Lower leg skin (tissue), 4 donors: ENCODE measurements around the gene UNC119. TPM values are rescaled to one million over a fixed set of nuclear protein-coding genes. Genes with fewer than 3 reads are reported as not detected.
"Not testable (repeated sequence)": the region's sequence is repeated elsewhere in the genome, so short reads cannot be mapped to it uniquely, and the experiment has no call there.

Experiments used
- DNase-seq, 2 donors: peaks; one replicate each; pipeline ENCODE4 v3.0.0-alpha.2; 2019; ENCODE audit warnings: low spot score in 2 of 2
- H3K4me3 ChIP-seq: fragments of 200-600 bp; sonication (generic); 2 replicates; pipeline ENCODE4 v1.5.1; 2017; ENCODE audit warnings: mild to moderate bottlenecking, low read depth; ENCODE audit not compliant: poor library complexity, severe bottlenecking
- POLR2A ChIP-seq, 2 donors: fragments of 450-650 bp; IDR thresholded peaks; one replicate each; pipeline ENCODE4 v1.6.1; 2016 to 2017; ENCODE audit warnings: antibody characterized with exemption in 2 of 2, mild to moderate bottlenecking in 1 of 2, moderate library complexity in 1 of 2
- WGBS, 2 donors: methylation state at CpG; one replicate each; pipeline ENCODE4 v1.1.5; 2018; 5-methylcytosine and 5-hydroxymethylcytosine counted together
- intact Hi-C: fragments of 100-400 bp; cut with DNase I; formaldehyde crosslinking; loops from one replicate; pipeline ENCODE4 v1.15.0; 2023; ENCODE audit warnings: low total_unique reads
- total RNA-seq, 4 donors: library from RNA; depleted of rRNA; stranded (reverse); fragments of >200 nt; gene quantifications; one replicate each; pipeline ENCODE4 v1.1.0, GENCODE V29; 2016
- TF ChIP-seq, protein P1 (sequence below), 3 donors: fragments of 450-650 bp; IDR thresholded peaks; one replicate each; pipeline ENCODE4 v1.5.1; 2016; ENCODE audit warnings: antibody characterized with exemption in 3 of 3, mild to moderate bottlenecking in 3 of 3, moderate library complexity in 2 of 3

UNC119 gene
- total RNA-seq, 4 donors from 2014 or later, result 41.2 to 41.6 (median 41.4) TPM

DNA sequence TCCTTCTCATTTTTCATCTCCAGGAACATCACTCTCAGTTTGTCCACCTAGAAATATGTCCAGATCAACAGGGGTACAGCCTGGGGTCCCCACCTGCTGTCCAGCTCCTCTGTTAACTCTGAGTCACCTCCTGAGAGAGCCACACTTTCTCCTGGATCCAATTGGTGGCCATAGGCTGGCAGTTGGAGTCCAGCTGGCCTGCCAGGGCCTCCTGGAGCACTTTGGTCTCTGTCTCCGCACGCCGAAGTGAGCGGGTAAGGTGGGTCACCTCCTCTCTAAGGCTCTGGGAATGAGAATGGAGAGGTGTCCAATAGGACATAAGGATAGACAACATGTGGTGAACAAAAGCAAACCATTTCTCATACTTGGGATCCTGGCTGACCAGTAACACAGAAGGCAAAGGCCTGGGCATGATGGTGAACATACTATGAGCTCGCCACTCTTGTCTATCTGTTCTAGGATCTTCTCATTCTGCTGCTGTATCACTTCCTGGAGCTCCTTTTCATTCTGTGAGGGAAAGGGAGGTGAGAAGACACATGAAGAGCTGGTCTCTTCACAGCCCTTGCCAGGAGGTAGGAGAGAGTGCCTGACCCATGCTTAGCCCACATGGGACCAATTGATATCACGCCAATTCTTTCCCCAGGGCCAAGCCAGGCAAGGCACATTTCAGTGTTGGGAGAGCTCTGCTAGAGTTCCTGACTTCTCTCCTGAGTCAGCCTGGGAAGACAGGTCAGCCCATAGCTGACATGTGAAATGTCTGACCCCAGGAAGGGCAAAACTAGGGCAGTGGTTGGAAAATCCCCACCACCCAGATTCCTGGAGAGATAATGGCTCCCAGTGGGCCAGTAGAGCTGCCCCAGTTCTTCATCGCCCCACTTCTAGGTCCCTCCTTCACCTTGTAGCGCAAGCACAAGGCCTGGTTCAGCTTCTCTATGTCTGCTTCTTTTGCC is 26.1 kb upstream of the UNC119 start:
- no peak for DNase-seq
- 95 to 99% methylated on average over 8 of the region's 8 CpGs for WGBS, 2 donors
- no peak for TF ChIP-seq POLR2A (IDR thresholded peaks at IDR 0.05)
- TF ChIP-seq, protein P1, sequence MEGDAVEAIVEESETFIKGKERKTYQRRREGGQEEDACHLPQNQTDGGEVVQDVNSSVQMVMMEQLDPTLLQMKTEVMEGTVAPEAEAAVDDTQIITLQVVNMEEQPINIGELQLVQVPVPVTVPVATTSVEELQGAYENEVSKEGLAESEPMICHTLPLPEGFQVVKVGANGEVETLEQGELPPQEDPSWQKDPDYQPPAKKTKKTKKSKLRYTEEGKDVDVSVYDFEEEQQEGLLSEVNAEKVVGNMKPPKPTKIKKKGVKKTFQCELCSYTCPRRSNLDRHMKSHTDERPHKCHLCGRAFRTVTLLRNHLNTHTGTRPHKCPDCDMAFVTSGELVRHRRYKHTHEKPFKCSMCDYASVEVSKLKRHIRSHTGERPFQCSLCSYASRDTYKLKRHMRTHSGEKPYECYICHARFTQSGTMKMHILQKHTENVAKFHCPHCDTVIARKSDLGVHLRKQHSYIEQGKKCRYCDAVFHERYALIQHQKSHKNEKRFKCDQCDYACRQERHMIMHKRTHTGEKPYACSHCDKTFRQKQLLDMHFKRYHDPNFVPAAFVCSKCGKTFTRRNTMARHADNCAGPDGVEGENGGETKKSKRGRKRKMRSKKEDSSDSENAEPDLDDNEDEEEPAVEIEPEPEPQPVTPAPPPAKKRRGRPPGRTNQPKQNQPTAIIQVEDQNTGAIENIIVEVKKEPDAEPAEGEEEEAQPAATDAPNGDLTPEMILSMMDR (IDR thresholded peaks at IDR 0.05), result no peak
- intact Hi-C loops, result no loop called here
- H3K4me3 ChIP-seq, result no peak overlapping the region

DNA sequence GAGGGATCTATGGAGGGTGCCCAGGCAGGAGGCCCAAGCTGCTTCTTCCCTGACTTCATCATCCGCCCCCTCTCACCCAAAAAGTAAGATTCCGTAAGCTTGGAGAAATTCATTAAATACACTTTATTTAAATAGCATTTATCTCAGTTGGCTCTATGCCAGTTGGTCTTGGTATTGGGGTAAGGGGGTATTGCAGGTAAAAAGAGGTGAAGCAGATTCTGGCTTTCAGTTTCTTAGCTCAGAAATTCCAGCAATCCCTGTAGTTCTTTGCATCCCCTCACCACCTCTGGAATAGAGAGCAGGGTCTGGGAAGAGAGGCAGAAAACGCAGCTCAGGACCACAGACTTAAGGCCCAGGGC is 25.0 kb upstream of the UNC119 start:
- whole genome bisulfite sequencing, 2 donors, result 96 to 97% methylated on average over 3 of the region's 3 CpGs
- intact Hi-C loops, result no loop called here
- no peak overlapping the region for H3K4me3 ChIP-seq
- TF ChIP-seq, protein P1 (IDR thresholded peaks at IDR 0.05), result no peak
- no peak for TF ChIP-seq POLR2A (IDR thresholded peaks at IDR 0.05)
- no peak for DNase-seq

DNA sequence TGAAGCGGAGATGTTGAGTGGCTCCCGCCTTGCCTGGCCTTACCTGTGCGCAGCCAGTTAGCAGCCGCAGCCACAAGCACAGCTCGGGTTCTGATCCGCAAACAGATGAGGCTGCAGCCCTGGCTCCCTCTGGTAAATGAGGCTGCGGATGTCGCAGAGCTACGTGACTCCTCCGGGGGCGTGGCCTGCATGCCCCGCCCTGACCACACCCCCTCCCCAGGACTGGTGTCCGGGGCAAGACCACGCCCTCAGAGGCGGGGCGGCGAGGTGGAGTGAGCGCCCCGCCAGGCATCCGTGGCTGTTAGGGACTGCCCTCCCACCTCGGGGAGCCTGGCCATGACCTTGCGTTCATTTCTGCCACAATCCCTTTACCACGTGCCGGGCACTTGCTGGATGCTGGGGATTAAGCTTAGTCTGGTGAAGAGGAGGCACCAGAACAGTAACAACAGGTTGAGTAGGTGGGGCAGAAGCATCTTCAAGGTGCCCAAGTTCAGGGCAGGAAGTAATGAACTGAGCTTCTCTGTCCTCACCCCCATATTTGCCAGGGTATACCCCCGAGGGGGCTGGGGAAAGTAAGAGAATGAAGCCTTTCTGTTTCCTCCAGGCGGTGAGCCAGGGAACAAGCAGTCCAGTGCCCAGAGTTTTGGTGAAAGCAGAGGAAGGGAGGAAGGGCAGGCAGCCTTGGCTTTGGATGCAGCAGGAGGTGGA is 24.5 kb upstream of the UNC119 start, which contains the start of gene ALDOC:
Gene ALDOC, minus strand, starts transcription at position 138 of the 708 bp plus-strand sequence. CDS start 1,363 bp downstream, outside the sequence.
- DNase-seq, result peak; percentile 95 to 99

DNA sequence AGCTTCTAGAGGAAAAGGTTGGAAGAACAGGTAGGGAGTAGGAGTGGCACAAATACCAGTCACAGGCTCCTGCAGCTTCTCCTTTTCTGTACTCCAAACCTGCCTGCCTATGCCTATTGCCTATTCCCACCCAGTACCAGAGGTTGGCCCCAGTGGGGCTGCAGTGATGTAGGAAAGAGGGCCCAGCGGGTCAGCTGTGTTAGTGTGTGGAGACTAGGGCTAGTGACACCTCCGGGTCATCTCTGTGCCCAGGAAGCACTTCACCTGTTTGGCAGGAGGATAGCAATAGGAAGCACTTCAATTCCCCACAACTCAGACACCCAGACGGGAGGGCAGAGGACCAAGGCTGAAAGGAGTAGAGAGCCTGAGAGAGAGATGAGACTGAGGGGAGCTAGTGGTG is 23.6 kb upstream of the UNC119 start:
- H3K4me3 ChIP-seq, intact Hi-C loops, DNase-seq: not testable (repeated sequence)
- WGBS, 2 donors, result 69 to 78% methylated on average over 3 of the region's 3 CpGs

More for the DNA sequence above, 24.5 kb upstream of the UNC119 start, which contains the start of gene ALDOC:
- no peak within 1 kb of the TSS for H3K4me3 ChIP-seq
- intact Hi-C loops, result no loop called here
- 3 to 14% methylated on average over 17 to 25 of the region's 26 CpGs for WGBS, 2 donors
- no peak for TF ChIP-seq POLR2A (IDR thresholded peaks at IDR 0.05)
- TF ChIP-seq, protein P1 (IDR thresholded peaks at IDR 0.05), result no peak

DNA sequence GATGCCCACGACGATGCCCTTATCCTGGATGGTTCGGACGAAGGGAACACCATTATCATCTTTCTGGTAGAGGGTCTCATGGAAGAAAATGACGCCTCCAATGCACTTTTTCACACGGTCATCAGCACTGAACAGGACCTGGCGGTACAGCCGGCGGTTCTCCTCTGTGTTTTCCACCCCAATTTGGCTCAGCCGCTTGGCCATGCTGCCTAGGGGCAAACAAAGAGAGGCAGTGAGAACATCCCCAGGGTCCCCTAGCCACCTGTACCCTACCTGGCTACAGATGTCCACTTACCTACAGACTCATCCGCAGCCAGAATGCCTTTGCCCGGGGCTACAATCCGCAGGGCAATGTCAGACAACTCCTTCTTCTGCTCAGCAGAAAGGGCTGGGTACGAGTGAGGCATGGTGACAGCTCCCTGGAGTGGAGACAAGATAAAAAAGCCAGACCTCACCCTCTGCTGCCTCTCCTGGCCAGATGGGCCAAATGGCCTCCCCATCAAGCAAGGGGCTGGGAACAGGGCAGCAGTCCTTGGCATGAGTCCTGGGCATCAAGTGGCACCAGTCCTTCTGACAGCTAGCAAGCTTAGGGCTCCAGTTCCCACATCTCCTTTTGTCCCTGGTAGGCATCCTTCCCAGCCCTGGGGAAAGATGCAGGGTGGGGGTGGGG is 22.8 kb upstream of the UNC119 start:
- TF ChIP-seq, protein P1 (IDR thresholded peaks at IDR 0.05), result no peak
- no peak for TF ChIP-seq POLR2A (IDR thresholded peaks at IDR 0.05)
- WGBS, 2 donors, result 92% methylated on average over 14 of the region's 14 CpGs
- no peak for DNase-seq
- intact Hi-C loops, result no loop called here
- no peak overlapping the region for H3K4me3 ChIP-seq
